Measurements from ENCODE around the gene CCDC9B.

The CCDC9B gene

GRCh38 chr15:40340740-40341400 is at the start of gene CCDC9B:
CCDC9B (minus strand) TSS chr15:40340939; CDS start chr15:40340819, 120 bp downstream.
- peak; percentile 33 for DNase-seq (ENCODE audit: extremely low spot score)
- ChIA-PET CTCF (interaction anchor here (0.6 to 1.6 kb wide), 6 partner anchors 18 to 282 kb away, joined by 3 to 6 read pairs (median 4); partner anchors contain the start of gene IVD), POLR2A (interaction anchor here (0.7 to 1.6 kb wide), 7 partner anchors 12 to 553 kb away, joined by 3 to 5 read pairs (median 3); partner anchors contain the start of genes BAHD1, DISP2, INAFM2 and VPS18)
- TF ChIP-seq CTBP1 (IDR thresholded peaks at IDR 0.05; ENCODE audit: borderline replicate concordance) (no peak), ZNF384 (IDR thresholded peaks at IDR 0.05) (no peak), NFRKB (IDR thresholded peaks at IDR 0.05) (no peak), BHLHE40 (IDR thresholded peaks at IDR 0.05; ENCODE audit: borderline replicate concordance) (no peak), HDGF (IDR thresholded peaks at IDR 0.05; ENCODE audit: borderline replicate concordance) (no peak), FOXK2 (IDR thresholded peaks at IDR 0.05) (no peak), ARNT (IDR thresholded peaks at IDR 0.05) (no peak), TARDBP (IDR thresholded peaks at IDR 0.05) (no peak), L3MBTL2 (conservative IDR thresholded peaks at IDR 0.05) (no peak), LEF1 (IDR thresholded peaks at IDR 0.05; ENCODE audit: borderline replicate concordance) (no peak), SUZ12 (IDR thresholded peaks at IDR 0.05) (no peak), FOXA1 (IDR thresholded peaks at IDR 0.05) (no peak)

GRCh38 chr15:40389824-40390595 is 49.3 kb upstream of the CCDC9B start:
- POLR2A ChIA-PET = no interaction called here
- CTCF ChIA-PET = no interaction called here

GRCh38 chr15:40388941-40389823 is 48.4 kb upstream of the CCDC9B start:
- POLR2A ChIA-PET = no interaction called here
- CTCF ChIA-PET = no interaction called here
- no peak for DNase-seq (ENCODE audit: extremely low spot score)
- TF ChIP-seq CTBP1 (IDR thresholded peaks at IDR 0.05; ENCODE audit: borderline replicate concordance) (no peak), NFRKB (IDR thresholded peaks at IDR 0.05) (no peak), TARDBP (IDR thresholded peaks at IDR 0.05) (no peak), FOXA1 (IDR thresholded peaks at IDR 0.05) (no peak), ZNF384 (IDR thresholded peaks at IDR 0.05) (no peak), ARNT (IDR thresholded peaks at IDR 0.05) (no peak), BHLHE40 (IDR thresholded peaks at IDR 0.05; ENCODE audit: borderline replicate concordance) (no peak), FOXK2 (IDR thresholded peaks at IDR 0.05) (no peak), ELF4 (IDR thresholded peaks at IDR 0.05) (no peak), SP1 (IDR thresholded peaks at IDR 0.05) (no peak), LEF1 (IDR thresholded peaks at IDR 0.05; ENCODE audit: borderline replicate concordance) (no peak), FOXM1 (IDR thresholded peaks at IDR 0.05; ENCODE audit: borderline replicate concordance) (no peak), HDGF (IDR thresholded peaks at IDR 0.05; ENCODE audit: borderline replicate concordance) (no peak), SUZ12 (IDR thresholded peaks at IDR 0.05) (no peak), L3MBTL2 (conservative IDR thresholded peaks at IDR 0.05) (no peak), PKNOX1 (IDR thresholded peaks at IDR 0.05) (no peak)

More at GRCh38 chr15:40389824-40390595, 49.3 kb upstream of the CCDC9B start:
- no peak for TF ChIP-seq FOXK2 (IDR thresholded peaks at IDR 0.05)
- no peak for DNase-seq (ENCODE audit: extremely low spot score)

GRCh38 chr15:40386480-40386879 is 45.7 kb upstream of the CCDC9B start:
- ChIA-PET CTCF (interaction anchor here (1.1 kb wide), 1 partner anchor 9 kb away, joined by 3 read pairs; no protein-coding TSS in a partner anchor), POLR2A (interaction anchor here (1.1 to 1.6 kb wide), 2 partner anchors 11 to 19 kb away, joined by 3 to 5 read pairs; partner anchors contain the start of gene IVD)
- no peak for DNase-seq (ENCODE audit: extremely low spot score)
- no peak for TF ChIP-seq SP1 (IDR thresholded peaks at IDR 0.05)
- TF ChIP-seq FOXM1 (IDR thresholded peaks at IDR 0.05; ENCODE audit: borderline replicate concordance) = no peak
- TF ChIP-seq L3MBTL2 (conservative IDR thresholded peaks at IDR 0.05) = no peak
- no peak for TF ChIP-seq SUZ12 (IDR thresholded peaks at IDR 0.05)
- TF ChIP-seq CTBP1 (IDR thresholded peaks at IDR 0.05; ENCODE audit: borderline replicate concordance) = no peak
- no peak for TF ChIP-seq FOXA1 (IDR thresholded peaks at IDR 0.05)
- no peak for TF ChIP-seq BHLHE40 (IDR thresholded peaks at IDR 0.05; ENCODE audit: borderline replicate concordance)
- no peak for TF ChIP-seq ARNT (IDR thresholded peaks at IDR 0.05)
- TF ChIP-seq ELF4 (IDR thresholded peaks at IDR 0.05) = no peak
- TF ChIP-seq LEF1 (IDR thresholded peaks at IDR 0.05; ENCODE audit: borderline replicate concordance) = no peak
- no peak for TF ChIP-seq HDGF (IDR thresholded peaks at IDR 0.05; ENCODE audit: borderline replicate concordance)
- TF ChIP-seq NFRKB (IDR thresholded peaks at IDR 0.05) = no peak

- ChIA-PET POLR2A (interaction anchor here (1.1 to 1.8 kb wide), 6 partner anchors 11 to 58 kb away, joined by 3 to 9 read pairs (median 5); partner anchors contain the start of genes DISP2 and IVD), CTCF (interaction anchor here (0.6 to 0.7 kb wide), 2 partner anchors 13 to 35 kb away, joined by 3 to 4 read pairs; no protein-coding TSS in a partner anchor)
- DNase-seq (ENCODE audit: extremely low spot score) = peak; percentile 91
- TF ChIP-seq ARNT (IDR thresholded peaks at IDR 0.05) = no peak
- no peak for TF ChIP-seq PKNOX1 (IDR thresholded peaks at IDR 0.05)
- peak; percentile 97 for TF ChIP-seq FOXM1 (IDR thresholded peaks at IDR 0.05; ENCODE audit: borderline replicate concordance)
Observed at GRCh38 chr15:40382580-40383456, 42.1 kb upstream of the CCDC9B start, which contains the start of gene KNSTRN. KNSTRN (plus strand) TSS chr15:40382721; CDS start chr15:40382836, 115 bp downstream.

Measured in HEK293T (cell line).